CD14-positive monocyte (primary cell): ENCODE results near the gene NLRX1. TPM values are rescaled to one million over a fixed set of nuclear protein-coding genes. Genes with fewer than 3 reads are reported as not detected.

ENCODE experiments used
- DNase-seq, 3 donors: peaks; one replicate each; pipeline ENCODE4 v3.0.0-alpha.2; 2011 to 2022
- H2AFZ ChIP-seq: 2 replicates; pipeline ENCODE4 v1.6.0; 2012; ENCODE audit warnings: mild to moderate bottlenecking, low read depth, low read length, inconsistent platforms; ENCODE audit not compliant: insufficient read depth, poor library complexity, severe bottlenecking
- H3K27ac ChIP-seq, 2 donors: 1 replicate in 1 of 2; 2 replicates in 1 of 2; pipeline ENCODE4 v1.5.1; 2012 to 2013; ENCODE audit warnings: low read length in 2 of 2, control low read depth in 1 of 2, inconsistent platforms in 1 of 2, low read depth in 1 of 2, mild to moderate bottlenecking in 1 of 2
- H3K27me3 ChIP-seq, 2 donors: one replicate each; pipeline versions ENCODE4 v1.6.0 to v1.6.1; 2011 to 2013; ENCODE audit warnings: low read length in 2 of 2; ENCODE audit not compliant: control insufficient read depth in 2 of 2, insufficient read depth in 2 of 2
- H3K36me3 ChIP-seq, 2 donors: replicated peaks in 1 of 2; 1 replicate in 1 of 2; 2 replicates in 1 of 2; pipeline versions ENCODE4 v1.5.1 to v1.6.1; 2012 to 2013; ENCODE audit warnings: low read length in 2 of 2, control low read depth in 1 of 2, inconsistent platforms in 1 of 2, mild to moderate bottlenecking in 1 of 2; ENCODE audit not compliant: insufficient read depth in 2 of 2, control insufficient read depth in 1 of 2
- H3K4me1 ChIP-seq, 2 donors: 1 replicate in 1 of 2; 2 replicates in 1 of 2; pipeline versions ENCODE4 v1.5.1 to v1.6.1; 2012 to 2013; ENCODE audit warnings: low read length in 2 of 2, control low read depth in 1 of 2, inconsistent platforms in 1 of 2, mild to moderate bottlenecking in 1 of 2, moderate library complexity in 1 of 2; ENCODE audit not compliant: insufficient read depth in 2 of 2, control insufficient read depth in 1 of 2
- H3K4me2 ChIP-seq: replicated peaks from 2 replicates; pipeline ENCODE3; 2012; ENCODE audit warnings: low read length, moderate library complexity, mild to moderate bottlenecking; ENCODE audit not compliant: poor library complexity, severe bottlenecking; ENCODE audit errors: extremely low read depth
- H3K4me3 ChIP-seq, 3 experiments: fragments of 200-600 bp in 1 of 3; sonication (generic) in 1 of 3; replicated peaks in 1 of 3; 1 replicate in 2 of 3; 2 replicates in 1 of 3; pipeline ENCODE4 v1.5.1; 2011 to 2013; ENCODE audit warnings: low read length in 3 of 3, mild to moderate bottlenecking in 3 of 3, control low read depth in 2 of 3, low read depth in 2 of 3, inconsistent platforms in 1 of 3, moderate library complexity in 1 of 3
- H3K79me2 ChIP-seq: 2 replicates; pipeline ENCODE4 v1.6.0; 2012; ENCODE audit warnings: mild to moderate bottlenecking, control low read depth, inconsistent platforms, low read length, moderate library complexity; ENCODE audit not compliant: insufficient read depth
- H3K9ac ChIP-seq: 2 replicates; pipeline ENCODE4 v1.6.0; 2017; ENCODE audit warnings: low read length, mild to moderate bottlenecking; ENCODE audit not compliant: insufficient read depth, poor library complexity, severe bottlenecking
- H3K9me3 ChIP-seq, 2 donors: replicated peaks in 1 of 2; 1 replicate in 1 of 2; 2 replicates in 1 of 2; pipeline versions ENCODE4 v1.5.1 to v1.6.1; 2012 to 2013; ENCODE audit warnings: low read length in 2 of 2, control low read depth in 1 of 2; ENCODE audit not compliant: control insufficient read depth in 1 of 2, insufficient read depth in 1 of 2
- H4K20me1 ChIP-seq: 2 replicates; pipeline ENCODE4 v1.6.0; 2012; ENCODE audit warnings: mild to moderate bottlenecking, low read length, control low read depth, moderate library complexity; ENCODE audit not compliant: insufficient read depth
- H3K27ac Mint-ChIP-seq, 7 donors: one replicate each; pipeline ENCODE4 v1.8.0; 2020; ENCODE audit warnings: mild to moderate bottlenecking in 7 of 7, mixed read lengths in 7 of 7, moderate library complexity in 6 of 7, inconsistent platforms in 2 of 7
- H3K27me3 Mint-ChIP-seq, 3 donors: one replicate each; pipeline ENCODE4 v1.8.0; 2021 to 2022; ENCODE audit warnings: low read depth in 3 of 3, mild to moderate bottlenecking in 3 of 3, mixed read lengths in 3 of 3, moderate library complexity in 3 of 3, inconsistent platforms in 1 of 3
- H3K36me3 Mint-ChIP-seq, 2 donors: one replicate each; pipeline ENCODE4 v1.8.0; 2020; ENCODE audit warnings: mixed read lengths in 2 of 2, inconsistent platforms in 1 of 2, mild to moderate bottlenecking in 1 of 2
- H3K4me1 Mint-ChIP-seq: one replicate; pipeline ENCODE4 v1.8.0; 2020; ENCODE audit warnings: mild to moderate bottlenecking, mixed read lengths
- H3K4me3 Mint-ChIP-seq, 2 donors: one replicate each; pipeline ENCODE4 v1.8.0; 2020; ENCODE audit warnings: mild to moderate bottlenecking in 2 of 2, mixed read lengths in 2 of 2, moderate library complexity in 1 of 2
- H3K9me3 Mint-ChIP-seq, 7 donors: one replicate each; pipeline ENCODE4 v1.8.0; 2020 to 2022; ENCODE audit warnings: mixed read lengths in 7 of 7, mild to moderate bottlenecking in 6 of 7, moderate library complexity in 6 of 7, inconsistent platforms in 2 of 7
- WGBS: methylation state at CpG from one replicate; pipeline ENCODE4 v1.1.5; 2013; ENCODE audit warnings: missing lambda C conversion rate; ENCODE audit not compliant: insufficient coverage; 5-methylcytosine and 5-hydroxymethylcytosine counted together
- intact Hi-C, 2 donors: fragments of 100-400 bp; cut with micrococcal nuclease; formaldehyde crosslinking; loops; one replicate each; pipeline versions ENCODE4 v1.15.0 to v1.15.1; 2023
- polyA plus RNA-seq, 3 donors: library from polyadenylated mRNA; depleted of rRNA in 1 of 3; unstranded in 2 of 3; stranded (reverse) in 1 of 3; fragments of 300-500 nt in 2 of 3; fragments of >200 nt in 1 of 3; fragmentation: Illumina TruSeq in 2 of 3; gene quantifications; 1 replicate in 2 of 3; 2 replicates in 1 of 3; pipeline ENCODE4 v1.2.3, GENCODE V29; 2012 to 2021
- TF ChIP-seq, protein P1 (sequence below): fragments of 200-600 bp; IDR thresholded peaks from one replicate; pipeline ENCODE4 v1.8.0; 2022; ENCODE audit warnings: antibody characterized with exemption, mild to moderate bottlenecking

Gene NLRX1
- polyA plus RNA-seq, 3 donors, result 13.7 to 15.5 (median 14.2) TPM

DNA sequence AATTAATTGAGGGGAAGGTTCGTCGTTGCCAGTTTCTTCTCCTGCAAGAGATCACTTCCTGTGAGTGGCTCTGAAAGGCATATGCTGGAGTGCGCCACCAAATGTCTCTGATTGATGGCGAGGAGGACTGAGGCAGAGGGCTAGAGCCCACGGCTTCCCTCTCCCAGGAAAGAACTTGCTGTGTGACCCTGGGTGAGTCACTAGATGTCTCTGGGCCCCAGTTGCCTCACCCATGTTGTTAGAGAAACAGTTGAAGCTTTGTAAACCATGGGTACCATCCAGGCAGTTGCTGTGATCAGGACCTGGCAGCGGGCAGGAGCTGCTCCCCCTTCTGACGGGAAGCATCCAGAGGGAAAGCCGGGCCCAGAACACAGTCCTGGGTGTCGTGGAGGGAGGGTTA is 16.5 kb upstream of the NLRX1 start:
- H3K27me3 Mint-ChIP-seq, result peaks cover 62 to 81% (median 72%) of the 10 kb centered on the region in 3 donors

DNA sequence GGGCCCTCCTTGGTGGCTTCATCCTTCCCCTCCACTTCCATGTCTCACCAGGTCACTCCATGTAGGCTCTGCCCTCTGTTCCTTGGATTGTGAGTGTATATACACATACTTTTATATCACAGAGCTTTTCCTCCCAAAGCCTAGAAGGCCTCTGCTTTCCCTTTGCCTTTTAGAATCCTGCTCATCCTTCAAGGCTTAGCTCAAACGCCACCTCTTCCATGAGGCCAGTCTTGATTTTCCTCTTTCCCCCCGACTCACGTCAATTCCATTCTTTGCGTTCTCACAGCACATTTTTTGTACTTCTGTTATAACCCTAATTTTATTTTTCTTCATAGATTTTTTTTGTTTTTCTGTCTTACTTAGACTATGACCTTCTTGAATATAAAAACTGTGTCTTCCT is 15.9 kb upstream of the NLRX1 start:
- Histone ChIP-seq H3K79me2 (no peaks in the 10 kb centered on the region), H4K20me1 (no peaks in the 10 kb centered on the region), H3K36me3 (no peaks in the 10 kb centered on the region), H3K4me1 (peaks cover 12 to 18% of the 10 kb centered on the region in 2 donors), H3K4me3 (no peak overlapping the region), H3K27ac (no peak overlapping the region), H3K9ac (no peak overlapping the region), H2AFZ (no peak overlapping the region), H3K4me2 (no peak overlapping the region), H3K27me3 (peaks cover 32 to 40% of the 10 kb centered on the region in 2 donors), H3K9me3 (peaks cover 0 to 11% of the 10 kb centered on the region in 2 donors)
- no peak for DNase-seq
- H3K4me3 Mint-ChIP-seq, result peak overlapping the region in 1 of 2 donors; percentile 35
- H3K9me3 Mint-ChIP-seq, result peaks cover 0 to 22% (median 0%) of the 10 kb centered on the region in 7 donors
- peaks cover 27% of the 10 kb centered on the region for H3K4me1 Mint-ChIP-seq
- H3K27me3 Mint-ChIP-seq, result peaks cover 56 to 75% (median 68%) of the 10 kb centered on the region in 3 donors
- TF ChIP-seq, protein P1, sequence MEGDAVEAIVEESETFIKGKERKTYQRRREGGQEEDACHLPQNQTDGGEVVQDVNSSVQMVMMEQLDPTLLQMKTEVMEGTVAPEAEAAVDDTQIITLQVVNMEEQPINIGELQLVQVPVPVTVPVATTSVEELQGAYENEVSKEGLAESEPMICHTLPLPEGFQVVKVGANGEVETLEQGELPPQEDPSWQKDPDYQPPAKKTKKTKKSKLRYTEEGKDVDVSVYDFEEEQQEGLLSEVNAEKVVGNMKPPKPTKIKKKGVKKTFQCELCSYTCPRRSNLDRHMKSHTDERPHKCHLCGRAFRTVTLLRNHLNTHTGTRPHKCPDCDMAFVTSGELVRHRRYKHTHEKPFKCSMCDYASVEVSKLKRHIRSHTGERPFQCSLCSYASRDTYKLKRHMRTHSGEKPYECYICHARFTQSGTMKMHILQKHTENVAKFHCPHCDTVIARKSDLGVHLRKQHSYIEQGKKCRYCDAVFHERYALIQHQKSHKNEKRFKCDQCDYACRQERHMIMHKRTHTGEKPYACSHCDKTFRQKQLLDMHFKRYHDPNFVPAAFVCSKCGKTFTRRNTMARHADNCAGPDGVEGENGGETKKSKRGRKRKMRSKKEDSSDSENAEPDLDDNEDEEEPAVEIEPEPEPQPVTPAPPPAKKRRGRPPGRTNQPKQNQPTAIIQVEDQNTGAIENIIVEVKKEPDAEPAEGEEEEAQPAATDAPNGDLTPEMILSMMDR, result no peak
- no peak overlapping the region for H3K27ac Mint-ChIP-seq
- peaks cover 0 to 2% of the 10 kb centered on the region in 2 donors for H3K36me3 Mint-ChIP-seq
- 80% methylated on average over 1 of the region's 4 CpGs for WGBS
- intact Hi-C loops, result no loop called here

More for the DNA sequence above, 16.5 kb upstream of the NLRX1 start:
- Mint-ChIP-seq H3K36me3 (peaks cover 0 to 5% of the 10 kb centered on the region in 2 donors), H3K27ac (peak overlapping the region in 1 of 7 donors; percentile 15), H3K9me3 (peaks cover 0 to 20% (median 0%) of the 10 kb centered on the region in 7 donors), H3K4me3 (no peak overlapping the region), H3K4me1 (peaks cover 27% of the 10 kb centered on the region)
- H3K79me2 ChIP-seq, result no peaks in the 10 kb centered on the region
- H3K9ac ChIP-seq, result no peak overlapping the region
- intact Hi-C loops, result no loop called here
- H3K9me3 ChIP-seq, result peaks cover 0 to 11% of the 10 kb centered on the region in 2 donors
- TF ChIP-seq, protein P1, result no peak
- H3K4me1 ChIP-seq, result peaks cover 12 to 18% of the 10 kb centered on the region in 2 donors
- no peaks in the 10 kb centered on the region for H4K20me1 ChIP-seq
- no peak overlapping the region for H3K27ac ChIP-seq
- 69% methylated on average over 4 of the region's 9 CpGs for WGBS
- H2AFZ ChIP-seq, result no peak overlapping the region
- H3K4me3 ChIP-seq, result no peak overlapping the region
- DNase-seq, result no peak
- H3K27me3 ChIP-seq, result peaks cover 35 to 43% of the 10 kb centered on the region in 2 donors
- H3K4me2 ChIP-seq, result no peak overlapping the region
- H3K36me3 ChIP-seq, result no peaks in the 10 kb centered on the region
